ENCODE results near the gene DLEU7.

Gene DLEU7

GRCh38 chr13:50842251-50842989, 1.1 kb downstream of the DLEU7 start:
- no peak for DNase-seq

GRCh38 chr13:50841786-50842185, 1.7 kb downstream of the DLEU7 start:
- DNase-seq: no peak

DNA sequence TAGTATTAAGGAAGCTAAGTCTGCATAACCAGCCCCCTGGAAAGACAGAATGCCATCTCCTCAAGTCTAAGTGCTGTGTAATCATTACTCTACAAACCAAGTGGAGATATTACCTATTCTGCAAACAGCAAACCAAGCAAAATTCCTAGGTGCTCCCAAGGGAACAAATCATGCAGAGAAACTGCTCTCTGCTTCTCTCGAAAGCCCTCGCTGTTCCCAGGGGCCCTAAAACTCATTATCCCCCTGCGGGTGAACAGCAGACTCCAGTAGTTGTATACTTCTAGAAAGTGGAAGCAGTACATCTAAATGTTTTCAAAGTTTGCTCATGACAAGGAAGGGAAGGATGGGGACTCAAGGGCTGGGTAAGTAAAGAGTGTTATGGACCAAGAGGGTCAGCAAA, 3.2 kb downstream of the DLEU7 start:
- DNase-seq: no peak

DNA sequence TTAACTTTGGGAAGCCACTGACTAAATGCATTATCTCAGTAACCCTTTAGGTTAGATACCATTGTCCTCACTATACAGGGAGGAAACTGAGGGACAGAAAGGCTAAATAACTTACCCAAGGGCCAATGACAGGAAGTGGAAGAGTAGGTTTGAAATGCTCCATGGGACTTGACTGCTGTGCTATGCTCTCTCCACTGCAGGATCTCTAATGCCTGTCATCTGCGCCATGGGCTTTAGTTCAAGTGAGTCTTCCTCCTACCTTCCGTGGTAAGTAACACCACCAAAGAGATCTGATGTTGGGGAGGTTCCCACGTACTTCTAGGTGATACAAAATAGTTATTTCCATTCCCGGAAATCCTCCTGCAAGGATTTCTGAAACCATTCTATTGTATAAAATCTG, 3.7 kb downstream of the DLEU7 start:
- DNase-seq: no peak

- no peak for DNase-seq
Measured at GRCh38 chr13:50838701-50839100, 4.8 kb downstream of the DLEU7 start.

DNA sequence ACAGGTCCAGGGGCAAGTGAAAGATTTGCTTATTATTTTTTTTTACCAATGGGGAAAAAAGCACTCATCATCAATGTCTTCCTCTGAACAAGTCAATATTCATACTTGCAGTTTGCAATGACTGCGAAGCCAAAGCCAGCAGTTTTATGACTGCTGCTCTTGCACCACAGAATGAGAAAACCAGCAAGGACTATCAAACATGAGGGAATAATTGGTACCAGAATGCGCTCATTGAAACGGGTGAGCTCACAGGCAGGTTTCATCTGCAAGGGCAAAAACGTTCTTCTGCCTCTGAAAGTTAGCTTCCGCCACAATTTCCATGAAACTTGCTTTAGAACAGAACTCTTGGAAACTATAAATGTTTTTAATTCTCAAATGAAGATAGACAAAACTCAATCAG, 5.5 kb downstream of the DLEU7 start:
- DNase-seq: no peak

DNA sequence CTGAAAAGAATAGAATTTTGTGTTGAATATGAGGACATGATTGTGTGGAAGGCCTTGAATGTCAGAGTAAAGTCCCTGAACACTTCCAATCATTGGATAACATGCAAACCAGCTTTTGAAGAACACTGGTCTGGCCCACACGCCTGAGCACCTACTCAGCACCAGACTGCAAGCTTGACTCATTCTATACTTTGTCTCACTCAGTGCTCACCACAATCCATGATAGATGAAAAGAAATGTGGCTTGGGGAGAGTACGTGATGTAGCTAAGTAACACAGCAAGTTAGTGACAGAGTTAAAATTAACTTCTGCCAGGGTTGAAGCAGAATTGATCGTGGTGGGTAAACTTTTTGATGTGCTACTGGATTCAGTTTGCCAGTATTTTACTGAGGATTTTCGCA, 12.0 kb downstream of the DLEU7 start:
- no peak for DNase-seq

- no peak for DNase-seq
Measured at GRCh38 chr13:50829896-50830295, 13.6 kb downstream of the DLEU7 start.

DNA sequence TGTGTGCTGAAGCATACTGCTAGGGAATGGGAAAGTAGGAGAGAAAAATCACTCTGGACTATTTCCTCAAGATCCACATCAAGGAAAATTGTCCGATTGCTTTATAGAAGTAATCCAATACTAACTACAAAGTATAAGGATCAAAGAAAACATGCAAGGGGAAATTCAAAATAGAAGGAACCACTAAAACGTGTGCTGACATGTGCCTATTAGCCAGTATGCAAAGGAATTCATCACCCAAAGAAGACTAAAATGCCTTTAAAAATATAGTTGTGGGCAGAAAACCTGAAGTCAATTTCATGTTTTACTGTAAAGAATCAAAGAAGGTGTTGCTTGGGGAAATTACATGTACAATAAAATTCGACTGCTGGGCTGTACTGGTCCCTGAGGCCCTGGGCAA, 14.3 kb downstream of the DLEU7 start:
- no peak for DNase-seq

- no peak for DNase-seq
Measured at GRCh38 chr13:50826035-50826434, 17.5 kb downstream of the DLEU7 start.

DNA sequence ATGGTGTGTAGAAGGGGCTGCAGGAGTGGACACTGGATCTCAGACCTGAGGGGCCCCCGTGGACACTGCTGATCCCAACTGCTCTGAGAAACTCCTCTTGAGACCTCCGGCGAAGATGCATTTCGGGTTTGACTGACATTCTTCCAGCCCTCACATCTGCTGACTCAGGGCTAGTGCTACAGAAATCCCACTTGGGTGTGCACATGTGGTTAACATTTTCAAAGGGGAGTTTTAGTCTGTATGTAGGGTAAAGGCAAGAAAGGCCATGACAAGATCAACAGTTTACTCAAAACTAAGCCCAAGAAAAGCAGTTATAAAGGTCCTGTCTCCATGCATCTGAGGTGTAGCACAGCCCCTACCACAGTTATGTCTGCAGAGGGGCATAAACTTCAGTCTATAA, 31.2 kb downstream of the DLEU7 start:
- DNase-seq: no peak

DNA sequence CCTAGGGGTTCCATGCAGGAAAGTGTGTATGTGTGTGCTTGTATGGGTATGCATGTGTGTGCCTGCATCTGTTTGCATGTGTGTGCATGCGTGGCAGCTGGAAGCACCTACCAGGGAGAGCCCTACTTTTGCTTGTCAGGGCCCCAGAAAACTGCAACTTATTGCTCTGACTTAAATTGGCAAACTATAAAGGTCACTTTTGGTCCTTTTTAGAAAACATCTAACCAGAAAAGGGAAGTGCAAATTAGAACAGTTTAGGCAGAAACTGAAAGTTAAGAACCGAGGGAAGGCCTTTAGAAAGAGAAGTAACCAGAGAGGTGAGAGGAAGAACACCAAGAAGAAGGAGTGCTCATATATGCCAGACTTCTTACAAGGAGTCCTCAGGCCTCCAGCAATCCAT, 32.5 kb downstream of the DLEU7 start:
- DNase-seq: no peak

GRCh38 chr13:50810468-50810867, 33.0 kb downstream of the DLEU7 start:
- DNase-seq: no peak

- DNase-seq: no peak
Measured at GRCh38 chr13:50809133-50810090, 34.1 kb downstream of the DLEU7 start.

GRCh38 chr13:50805805-50806204, 37.7 kb downstream of the DLEU7 start:
- no peak for DNase-seq

DNA sequence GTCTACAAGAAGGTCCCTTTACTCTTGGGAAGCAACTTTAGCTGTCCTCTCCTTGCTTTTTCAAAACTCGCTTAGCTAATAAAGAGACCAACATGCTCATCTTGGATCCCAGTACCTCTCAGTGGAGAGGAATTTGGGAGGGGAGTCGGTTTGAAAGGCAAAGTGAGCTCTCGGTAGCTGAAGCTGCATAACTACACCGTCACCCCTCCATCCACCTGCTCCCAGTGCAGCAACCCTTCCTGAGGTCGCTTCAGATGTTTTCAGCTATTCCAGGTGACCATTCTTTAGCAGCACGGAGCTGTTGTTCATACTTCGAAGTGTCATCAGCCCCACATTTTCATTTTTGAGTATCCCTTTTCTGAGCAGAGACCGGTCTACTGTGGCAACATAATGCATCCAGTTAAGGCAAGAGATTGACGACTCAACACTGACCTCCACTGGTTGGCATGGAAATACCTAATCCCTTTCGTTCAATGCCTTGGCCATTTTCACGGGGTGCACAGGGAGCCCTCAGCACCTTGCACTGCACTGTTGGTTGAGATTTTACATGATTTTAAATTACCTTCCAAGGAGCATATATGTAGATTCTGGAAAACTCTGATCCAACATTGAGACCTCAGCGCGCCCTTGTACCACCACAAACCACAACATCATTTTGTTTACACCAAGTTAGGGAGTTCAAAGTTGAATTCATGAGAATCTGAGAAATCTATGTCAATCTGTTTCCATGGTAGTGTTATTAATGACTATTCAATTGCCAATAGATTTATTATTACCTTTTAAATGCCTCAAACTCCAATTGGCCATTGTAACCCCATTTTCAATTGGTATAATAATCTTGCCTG, 42.2 kb downstream of the DLEU7 start:
- DNase-seq: peak; percentile 56

DNA sequence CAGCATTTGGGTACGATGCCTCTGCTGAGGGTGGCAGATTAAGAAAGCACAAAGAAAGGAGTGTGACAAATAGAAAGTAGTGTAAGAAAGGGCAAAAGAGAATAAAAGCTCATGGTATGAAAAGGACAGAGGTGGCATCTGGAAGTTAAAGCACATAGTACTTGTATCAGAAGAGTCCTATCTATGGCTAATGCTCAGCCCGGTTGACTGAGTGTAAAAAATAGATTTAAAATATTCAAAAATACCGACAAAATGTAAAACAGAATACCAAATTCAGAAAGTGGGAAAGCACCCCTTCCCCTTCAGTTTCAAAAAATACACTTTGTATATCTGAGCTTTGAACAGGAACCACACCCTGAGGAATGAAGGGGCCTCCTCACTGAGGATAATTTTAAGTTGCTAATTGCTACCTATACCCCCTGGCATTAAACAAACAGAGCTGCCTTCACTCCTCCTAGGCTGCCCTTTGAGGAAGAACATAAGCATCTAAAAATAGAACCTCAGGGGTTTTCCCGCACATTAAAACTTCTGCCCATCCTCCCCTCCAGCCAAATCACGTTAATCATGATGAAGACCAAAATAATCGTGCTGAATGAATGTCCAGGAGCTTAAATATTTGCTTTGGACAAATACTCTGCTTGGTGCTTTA, 43.3 kb downstream of the DLEU7 start:
- DNase-seq: no peak

DNA sequence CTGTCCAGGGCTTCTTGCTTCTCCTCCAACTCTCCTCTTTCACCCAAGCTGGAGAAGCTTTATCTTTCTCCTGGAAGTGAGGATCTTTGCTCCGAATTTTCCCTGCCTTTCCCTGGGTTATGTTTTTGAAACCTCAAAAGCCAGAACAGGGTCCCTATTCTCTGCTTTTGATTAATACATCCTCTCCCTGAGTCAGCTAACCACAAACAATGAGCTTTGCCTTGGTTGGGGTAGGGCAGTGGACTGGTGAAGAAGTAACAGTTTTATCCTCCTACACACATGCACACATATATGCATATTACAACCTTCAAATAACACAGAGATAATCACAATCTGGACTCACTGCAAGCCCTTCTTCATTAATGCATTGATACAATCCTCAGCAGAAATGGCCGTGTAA, 44.6 kb downstream of the DLEU7 start:
- no peak for DNase-seq

DNA sequence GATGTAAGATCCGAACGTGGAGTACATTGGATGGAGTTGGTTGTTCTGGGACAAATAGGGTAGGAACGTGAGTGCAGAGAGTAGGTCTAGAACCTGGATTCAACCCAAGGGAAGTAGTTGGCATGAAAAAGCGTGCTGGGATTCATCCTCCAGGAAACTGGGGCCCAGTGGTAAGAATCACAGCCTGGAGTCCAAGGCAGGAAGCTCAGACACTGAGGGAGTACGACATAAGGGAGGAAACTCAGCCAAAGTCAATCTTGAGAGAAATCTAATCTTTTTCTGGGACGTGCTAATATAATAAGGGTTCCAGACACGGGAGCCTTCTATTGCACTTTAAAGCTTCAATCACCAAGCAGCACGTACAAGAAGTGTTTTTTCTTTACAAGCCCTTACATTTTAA, 46.4 kb downstream of the DLEU7 start:
- no peak for DNase-seq

GRCh38 chr13:50796463-50796862, 47.0 kb downstream of the DLEU7 start:
- DNase-seq: no peak

- DNase-seq: no peak
Measured at GRCh38 chr13:50794226-50794625, 49.3 kb downstream of the DLEU7 start.

GRCh38 chr13:50793026-50793425, 50.5 kb downstream of the DLEU7 start:
- no peak for DNase-seq
